NCI-H82 treated with DMSO at 0.1 percent for 48 hours (cell line): ENCODE measurements around the gene EMB.
"Not testable (repeated sequence)": the region's sequence is repeated elsewhere in the genome, so short reads cannot be mapped to it uniquely, and the experiment has no call there.

Experiments used
- DNase-seq: peaks from one replicate; lab custom pipeline; 2025; ENCODE audit not compliant: unreplicated experiment; lab: John Stamatoyannopoulos, UW

EMB gene

GRCh38 chr5:50421184-50421950 lies 19.7 kb downstream of the EMB start:
- DNase-seq = not testable (repeated sequence)

DNA sequence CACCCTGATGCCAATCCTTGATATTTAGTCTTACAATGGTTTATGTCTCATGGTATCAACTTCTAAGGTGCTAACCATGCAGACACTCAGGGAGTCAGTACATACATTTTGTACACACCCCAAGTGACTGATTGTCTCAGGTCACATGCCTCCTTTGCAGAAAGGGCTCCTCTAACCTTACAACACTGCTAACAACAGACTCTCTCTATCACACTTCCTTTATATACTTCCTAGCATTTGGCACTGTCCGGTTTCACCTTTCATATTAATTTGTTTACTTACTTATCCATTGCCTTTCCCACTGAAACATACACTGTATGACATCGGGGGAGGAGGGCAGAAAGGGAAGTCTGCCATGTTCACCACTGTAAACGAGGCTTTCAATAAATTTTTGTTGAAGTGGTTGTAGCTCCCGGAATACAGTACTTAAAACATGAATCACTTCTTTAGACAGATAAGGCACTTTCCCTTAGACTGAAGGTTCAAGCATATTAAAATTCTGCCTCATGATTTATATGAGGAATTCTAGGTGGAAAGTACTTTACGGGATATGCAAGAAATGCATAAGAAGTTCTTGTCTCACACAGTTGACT lies 20.6 kb downstream of the EMB start:
- DNase-seq = no peak

DNA sequence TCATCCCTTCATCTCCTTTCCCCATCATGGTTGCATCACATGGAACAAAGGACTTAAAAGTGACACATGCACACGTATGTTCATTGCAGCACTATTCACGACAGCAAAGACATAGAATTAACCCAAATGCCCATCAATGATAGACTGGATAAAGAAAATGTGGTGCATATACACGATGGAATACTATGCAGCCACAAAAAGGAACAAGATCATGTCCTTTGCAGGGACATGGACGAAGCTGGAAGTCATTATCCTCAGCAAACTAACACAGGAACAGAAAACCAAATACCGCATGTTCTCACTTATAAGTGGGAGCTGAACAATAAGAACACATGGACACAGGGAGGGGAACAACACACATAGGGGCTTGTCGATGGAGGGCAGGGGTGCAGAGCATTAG lies 21.4 kb downstream of the EMB start:
- not testable (repeated sequence) for DNase-seq

- not testable (repeated sequence) for DNase-seq
Observed at GRCh38 chr5:50416637-50417036, 24.5 kb downstream of the EMB start.

DNA sequence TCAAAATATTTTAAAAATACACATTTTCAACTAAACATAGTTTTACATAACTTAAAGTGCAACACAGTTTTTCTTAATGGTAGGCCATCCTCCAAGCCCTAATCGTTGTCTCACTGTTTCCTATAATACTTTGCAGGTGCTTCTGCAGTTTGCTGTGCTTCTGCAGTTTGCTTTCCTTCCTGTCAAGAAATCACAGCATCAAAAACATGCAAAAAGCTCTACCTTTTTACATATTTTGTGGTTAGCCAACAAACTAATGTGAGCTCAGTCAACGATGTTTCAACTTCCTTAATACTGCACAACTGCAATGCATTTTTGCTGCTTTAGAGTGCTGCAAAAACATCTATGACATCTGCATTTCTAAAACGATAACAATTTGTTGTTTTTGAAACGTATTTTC lies 25.2 kb downstream of the EMB start:
- no peak for DNase-seq

DNA sequence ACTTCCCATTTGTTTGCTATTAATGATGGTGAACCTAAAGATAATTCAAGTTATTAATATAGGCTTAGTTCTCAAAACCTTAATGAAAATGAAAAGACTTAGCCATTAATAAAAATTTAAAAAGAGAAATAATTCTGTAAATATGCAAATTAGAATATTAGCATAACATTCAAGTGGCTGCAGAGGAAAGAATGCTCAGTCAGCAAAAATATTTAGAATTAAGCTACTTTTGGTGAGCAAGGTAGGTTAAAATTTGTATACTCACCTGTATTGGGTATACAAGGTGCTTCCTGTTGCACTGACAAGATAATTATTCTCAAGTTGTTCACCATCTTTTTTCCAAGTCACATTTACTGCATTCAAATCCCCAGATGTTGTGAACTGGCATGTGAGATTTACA lies 30.2 kb downstream of the EMB start:
- not testable (repeated sequence) for DNase-seq

- DNase-seq = no peak
Observed at GRCh38 chr5:50406877-50407276, 34.2 kb downstream of the EMB start.

GRCh38 chr5:50401336-50401735 lies 39.8 kb downstream of the EMB start:
- DNase-seq = no peak

DNA sequence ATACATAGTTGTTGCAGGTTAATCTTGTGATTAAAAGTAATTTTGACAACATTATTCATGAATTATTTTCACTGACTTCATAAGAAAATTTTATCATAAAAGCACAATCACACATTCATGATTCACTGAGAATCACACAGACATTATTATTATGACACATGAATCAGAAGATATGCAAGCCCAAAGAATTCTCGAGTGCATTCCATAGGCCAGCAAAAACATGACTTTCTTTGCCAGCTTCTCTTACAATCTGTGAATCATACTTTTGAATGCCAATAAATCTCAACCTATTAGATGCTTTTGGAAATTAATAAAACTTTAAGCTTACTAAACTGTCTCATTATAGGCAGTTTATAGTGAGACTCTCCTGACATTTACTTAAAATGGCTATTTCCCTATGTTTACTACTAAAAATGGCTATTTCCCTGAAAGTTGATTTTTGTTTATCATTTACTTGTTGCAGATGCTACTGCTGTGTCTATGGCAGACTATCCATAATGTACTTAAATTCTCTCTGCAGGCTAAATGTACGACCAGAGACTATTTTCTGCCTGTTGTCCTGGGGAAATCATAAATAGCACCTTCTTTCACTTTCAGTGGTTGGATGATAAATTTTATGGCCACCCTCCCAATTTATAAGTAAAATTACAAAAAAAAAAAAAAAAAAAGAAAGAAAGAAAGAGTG lies 47.0 kb downstream of the EMB start:
- not testable (repeated sequence) for DNase-seq

- not testable (repeated sequence) for DNase-seq
Observed at GRCh38 chr5:50392289-50392688, 48.8 kb downstream of the EMB start.

GRCh38 chr5:50384381-50384780 lies 56.7 kb downstream of the EMB start:
- not testable (repeated sequence) for DNase-seq

- not testable (repeated sequence) for DNase-seq
Observed at GRCh38 chr5:50376696-50377095, 64.4 kb downstream of the EMB start.

GRCh38 chr5:50369287-50370033 lies 71.6 kb downstream of the EMB start:
- DNase-seq = not testable (repeated sequence)

GRCh38 chr5:50365426-50366251 lies 75.4 kb downstream of the EMB start:
- DNase-seq = no peak

- not testable (repeated sequence) for DNase-seq
Observed at GRCh38 chr5:50364535-50365309, 76.4 kb downstream of the EMB start.

DNA sequence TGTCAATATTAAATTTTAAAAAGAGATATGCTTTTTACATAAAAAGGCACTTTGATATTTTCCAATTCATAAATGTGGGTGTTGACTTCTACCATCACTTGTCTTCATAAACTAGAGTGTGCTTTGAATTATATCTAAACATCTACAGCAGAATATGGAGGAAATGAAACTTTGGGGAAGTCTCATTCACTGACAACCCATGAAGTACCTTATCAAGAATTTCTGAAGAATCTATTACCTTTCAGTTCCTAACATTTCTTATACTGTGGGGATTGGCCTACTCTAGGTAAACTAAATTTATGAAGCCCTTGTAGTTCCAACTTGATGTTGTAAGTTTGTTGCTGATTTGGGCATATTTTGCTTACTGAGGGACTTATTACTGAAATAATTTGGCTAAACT lies 81.9 kb downstream of the EMB start:
- no peak for DNase-seq

GRCh38 chr5:50352382-50352781 lies 88.7 kb downstream of the EMB start:
- no peak for DNase-seq
